SK-N-DZ (cell line): Measurements from ENCODE around the gene EFNA5.
A peak's percentile ranks its signal among the peaks of the same experiment; 100 is the strongest.

Source experiments
- DNase-seq: peaks from one replicate; pipeline ENCODE4 v3.0.0-alpha.2; 2015; ENCODE audit warnings: low spot score

EFNA5 gene

DNA sequence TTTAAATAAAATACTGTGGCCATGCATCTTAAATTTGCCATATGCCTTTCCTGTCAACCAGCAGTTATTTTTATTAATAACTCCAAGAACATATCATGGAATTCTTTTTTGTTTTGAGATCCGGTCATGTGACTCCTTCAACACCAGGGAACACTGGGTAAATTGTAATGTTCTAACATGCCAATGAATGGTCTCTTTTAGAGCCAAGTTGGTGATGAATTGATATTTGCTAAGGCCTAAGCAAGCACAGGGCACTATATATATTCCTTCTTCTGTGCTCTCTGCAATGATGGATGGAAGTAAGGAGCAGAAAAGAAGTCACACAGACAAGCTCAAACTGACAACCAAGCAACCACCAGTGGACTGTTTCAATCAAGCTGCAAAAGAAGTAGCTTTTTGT lies 124.0 kb downstream of the EFNA5 start:
- DNase-seq = no peak

DNA sequence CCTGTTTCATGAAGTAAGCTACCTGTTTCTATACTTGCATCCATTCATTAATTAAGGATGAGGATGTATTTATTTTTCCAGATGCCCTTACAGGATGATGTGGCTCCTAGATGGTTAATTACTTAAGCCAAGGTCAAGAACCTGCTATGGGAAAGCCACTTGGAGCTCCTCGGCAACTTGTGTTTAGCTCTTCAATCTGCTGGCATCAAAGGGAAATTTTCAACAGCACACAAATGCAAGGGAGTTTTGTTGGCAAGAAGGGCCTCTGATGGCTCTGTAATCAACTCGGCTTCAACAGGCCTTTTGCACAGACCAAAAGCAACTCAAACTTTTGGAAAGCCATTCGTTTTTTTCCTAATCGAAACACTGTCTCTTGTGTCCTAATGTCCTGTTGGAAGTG lies 125.3 kb downstream of the EFNA5 start:
- no peak for DNase-seq

DNA sequence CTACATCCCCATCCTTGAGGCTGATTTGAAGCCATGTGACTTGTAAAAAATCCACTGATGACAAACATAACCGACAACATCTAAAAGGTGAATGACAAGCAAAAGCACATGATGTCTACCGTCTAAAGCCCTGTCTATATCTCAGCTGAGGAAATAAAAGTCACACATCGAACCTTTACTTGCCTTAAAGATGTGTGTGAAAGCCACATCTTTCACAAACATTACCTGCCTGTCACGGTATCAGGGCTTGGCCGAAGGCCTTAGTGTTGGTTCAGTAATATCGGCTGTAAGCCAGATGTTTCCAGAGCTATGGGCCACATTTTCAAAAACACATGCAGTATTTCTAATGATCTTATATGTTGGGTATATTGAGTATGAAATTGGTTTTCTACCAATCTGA lies 125.8 kb downstream of the EFNA5 start:
- no peak for DNase-seq

DNA sequence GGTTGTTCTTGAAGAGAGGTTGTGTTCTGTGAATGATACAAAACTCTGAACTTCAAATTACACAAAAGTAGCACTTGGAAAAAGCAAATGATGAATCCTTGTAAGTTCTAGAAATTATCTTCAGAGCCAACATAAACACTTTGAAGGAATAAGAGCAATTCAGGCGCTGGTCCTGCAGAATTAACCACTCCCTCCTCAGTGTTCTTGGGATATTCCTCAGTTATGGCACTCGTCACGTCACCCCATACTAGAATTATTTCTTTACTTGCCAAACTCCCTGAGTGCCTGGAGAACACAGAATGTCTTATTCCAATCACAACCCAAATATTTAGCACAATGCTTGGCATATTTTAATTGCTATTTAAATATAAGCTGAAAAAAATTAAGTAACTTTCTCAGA lies 126.3 kb downstream of the EFNA5 start:
- no peak for DNase-seq

DNA sequence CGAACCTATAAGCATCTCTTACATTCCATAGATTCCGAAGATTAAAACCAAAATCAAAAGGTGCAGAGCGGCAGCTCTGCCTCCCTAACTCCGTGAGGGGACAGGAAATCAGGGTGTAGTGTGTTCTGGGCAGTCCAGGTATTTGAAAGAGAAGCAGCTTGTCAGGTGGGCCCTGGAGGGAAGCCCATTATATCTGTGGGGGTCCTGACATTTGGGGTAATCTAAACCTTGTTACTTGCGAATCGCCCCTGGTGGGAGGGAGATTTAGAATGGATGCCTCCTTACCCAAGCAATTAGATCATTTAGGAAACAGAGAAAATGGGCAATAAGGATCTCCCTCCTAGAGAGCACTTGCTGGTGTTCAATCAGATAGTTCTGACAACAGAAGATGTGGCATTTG lies 126.9 kb downstream of the EFNA5 start:
- no peak for DNase-seq

DNA sequence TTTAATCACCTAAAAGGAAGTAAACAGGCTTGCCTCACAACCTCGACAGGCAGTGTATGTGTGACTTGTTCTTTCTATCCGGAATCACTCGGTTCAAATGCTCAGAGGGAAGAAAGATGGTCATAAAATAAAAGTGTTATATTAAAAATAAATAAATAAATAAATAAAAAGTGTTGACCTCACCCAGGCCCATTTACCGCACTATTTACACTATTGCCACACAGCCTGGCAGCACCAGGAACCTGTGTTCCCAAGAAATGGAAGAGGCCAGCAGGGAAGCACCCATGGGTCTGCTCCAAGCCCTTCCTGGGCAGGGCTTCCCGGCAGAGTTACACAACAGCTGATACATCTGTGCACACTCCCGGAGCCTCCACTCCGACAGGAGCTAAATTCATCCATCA lies 127.9 kb downstream of the EFNA5 start:
- no peak for DNase-seq

DNA sequence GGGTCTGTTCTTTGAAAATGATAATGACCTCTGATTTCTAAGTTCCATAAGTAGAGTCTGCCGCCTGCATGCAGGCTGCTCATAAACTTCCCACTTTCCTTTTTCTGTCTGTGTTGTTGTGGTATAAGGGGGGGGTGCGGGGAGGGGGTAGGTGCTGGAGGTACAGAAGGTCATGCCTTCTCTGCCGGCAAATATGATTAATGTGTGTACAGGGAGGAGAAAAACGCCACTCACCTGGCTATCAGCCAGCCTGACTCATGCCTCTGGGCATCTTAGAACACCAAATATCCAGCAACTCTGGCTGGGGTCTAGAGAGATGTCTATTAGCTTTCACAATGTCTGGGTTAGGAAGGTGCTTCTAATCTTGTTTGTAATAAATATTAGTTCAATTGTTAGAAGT lies 128.3 kb downstream of the EFNA5 start:
- DNase-seq = peak; percentile 56

DNA sequence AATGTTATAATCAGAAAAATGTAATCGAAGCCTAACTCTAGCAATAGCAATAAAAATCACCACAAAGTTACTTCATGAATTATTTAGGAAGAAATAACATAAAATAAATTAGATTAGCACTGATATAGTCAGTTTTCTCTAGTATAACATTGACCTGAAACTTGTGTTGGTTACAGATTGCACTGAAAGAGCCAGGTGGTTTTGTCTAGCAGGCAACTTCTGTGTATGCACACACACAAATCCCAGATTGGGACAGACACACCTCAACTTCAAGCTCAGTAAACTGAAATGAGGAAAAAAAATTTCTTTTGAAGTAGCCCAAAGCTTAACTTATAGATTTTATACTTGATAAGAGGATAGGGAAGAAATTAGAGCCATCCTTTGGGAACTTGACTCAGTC lies 129.3 kb downstream of the EFNA5 start:
- DNase-seq = no peak

DNA sequence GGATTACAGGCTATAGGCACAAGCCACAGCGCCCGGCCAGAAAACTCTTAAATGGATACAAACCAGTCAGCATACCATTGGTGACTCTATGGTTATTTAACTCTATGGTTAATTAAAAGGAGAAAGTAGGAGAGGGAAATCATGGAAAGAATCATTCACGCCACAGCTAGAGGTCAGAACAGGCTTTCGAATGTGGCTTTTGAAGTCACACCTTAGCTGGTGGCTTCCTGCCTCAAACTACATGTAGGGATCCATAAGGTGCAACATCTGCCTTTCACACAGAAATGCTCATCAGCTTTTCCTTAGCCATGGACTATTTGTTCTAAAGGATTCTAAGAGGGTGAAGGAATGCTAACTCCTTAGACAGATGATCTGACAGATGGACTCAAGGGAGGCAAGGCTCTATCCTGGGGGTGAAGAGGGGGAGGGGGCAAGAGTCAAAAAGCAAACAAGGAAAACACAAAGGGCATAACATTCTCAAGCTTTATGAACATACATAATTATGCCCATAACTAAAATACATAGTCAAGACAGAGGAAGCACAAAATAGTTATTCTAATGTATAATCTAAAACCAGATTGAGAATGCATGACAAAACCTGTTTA lies 130.9 kb downstream of the EFNA5 start:
- DNase-seq = no peak

DNA sequence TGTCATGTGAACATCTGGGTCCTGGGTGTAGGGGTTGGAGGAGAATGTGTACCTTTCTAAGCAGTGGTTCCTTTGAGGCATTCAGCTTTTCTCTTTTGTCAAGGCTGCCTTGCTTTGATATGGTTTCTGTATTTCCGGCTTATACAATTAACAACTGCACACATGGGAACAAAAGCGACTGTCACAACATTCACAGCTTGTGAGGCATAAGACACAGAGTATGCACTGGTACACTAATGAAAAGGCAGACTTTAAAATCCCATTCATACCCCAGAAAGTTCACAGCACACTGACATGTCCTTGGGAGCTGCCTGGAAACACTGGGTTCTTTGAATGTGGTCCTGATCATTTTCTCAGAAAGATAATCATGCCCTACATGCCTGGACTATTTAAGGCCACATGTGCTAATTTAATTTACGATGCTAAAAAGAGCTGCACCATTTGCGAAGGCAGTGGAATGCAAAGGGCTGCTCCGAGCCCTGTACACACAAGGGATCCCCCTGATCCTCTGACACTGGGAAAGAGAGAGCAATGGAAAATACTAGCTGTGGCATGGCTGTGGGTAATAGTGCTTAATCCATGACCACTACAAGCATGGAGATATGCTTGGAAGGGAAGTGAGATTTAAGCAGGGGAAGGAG lies 131.8 kb downstream of the EFNA5 start:
- DNase-seq = peak; percentile 72

DNA sequence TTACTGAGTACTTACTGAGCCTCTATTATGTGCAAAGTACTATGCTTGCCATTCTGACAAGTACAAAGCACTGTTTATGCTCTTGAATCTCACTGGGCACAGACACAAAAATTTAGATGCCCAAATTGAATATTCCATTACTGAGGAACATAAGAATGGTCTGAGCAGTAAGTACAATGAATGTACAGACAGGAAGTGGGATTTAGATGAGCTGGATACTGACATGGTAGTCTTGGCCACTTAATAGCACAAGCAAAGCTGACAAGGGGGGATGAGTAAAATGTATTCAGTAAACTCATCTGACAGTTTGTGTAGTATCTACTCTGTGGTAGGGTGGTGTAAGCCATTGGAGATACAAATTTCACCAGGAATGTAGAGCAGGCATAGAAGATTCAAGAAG lies 132.4 kb downstream of the EFNA5 start:
- DNase-seq = no peak

DNA sequence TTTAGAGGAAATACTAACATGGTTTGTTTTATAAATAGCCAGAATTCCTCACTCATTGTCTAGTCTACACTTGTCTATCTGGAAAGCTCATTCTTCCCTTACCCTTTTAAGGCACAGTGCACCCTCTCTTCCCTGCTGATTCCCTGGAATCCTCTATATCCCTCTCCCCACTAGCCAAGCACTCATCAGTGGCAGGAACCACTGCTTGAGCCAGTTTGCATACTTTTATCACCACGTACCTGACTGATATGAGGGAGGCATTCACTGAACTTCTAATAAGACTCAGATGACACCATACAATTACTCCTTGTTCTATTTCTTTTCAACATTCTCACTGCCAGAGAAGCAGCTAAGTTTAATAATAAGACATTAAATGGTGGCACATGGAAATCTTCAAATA lies 134.9 kb downstream of the EFNA5 start:
- DNase-seq = no peak

DNA sequence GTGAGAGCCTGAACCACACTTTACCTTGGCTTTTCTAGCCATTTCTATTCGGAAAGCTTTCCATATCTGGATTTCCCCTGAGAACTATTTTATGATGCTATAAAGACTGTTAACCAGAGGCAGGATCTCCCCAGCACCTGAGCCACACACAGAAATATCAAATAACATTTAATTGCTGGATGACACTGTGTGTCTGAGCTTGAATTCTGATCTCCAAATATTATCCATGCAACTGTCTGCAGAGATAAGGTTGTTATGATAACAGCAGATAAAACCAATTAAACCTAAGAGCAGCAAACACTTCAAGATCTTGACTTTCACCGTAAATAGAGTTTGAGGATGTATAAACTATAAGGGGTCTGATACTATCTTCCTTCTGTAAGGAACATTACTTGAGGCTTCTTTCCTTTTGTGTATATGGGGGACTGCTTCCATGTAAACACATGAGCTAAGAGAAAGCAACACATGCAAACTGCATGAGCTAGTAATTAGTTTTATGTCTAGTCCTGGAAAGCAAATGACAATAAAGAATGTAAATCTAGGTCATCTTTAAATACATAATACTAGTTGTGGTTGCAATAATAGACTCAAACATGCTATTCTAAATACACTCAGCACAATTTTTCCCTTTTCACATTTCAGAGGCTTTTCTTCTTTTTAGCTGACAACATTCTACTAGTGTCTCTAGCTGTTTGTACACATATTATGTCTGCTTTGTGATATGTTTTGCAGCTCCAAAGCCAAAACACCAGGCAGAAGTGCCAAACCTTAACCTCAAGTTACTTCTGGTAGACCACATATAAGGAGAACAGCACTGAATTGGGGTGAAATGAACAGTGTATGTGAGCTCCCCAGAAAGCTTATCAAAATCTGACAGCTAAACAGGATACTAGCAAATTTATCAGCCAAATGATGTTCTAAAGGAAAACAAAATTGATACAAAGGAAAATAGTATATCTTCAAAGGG lies 136.5 kb downstream of the EFNA5 start:
- DNase-seq = peak; percentile 57

DNA sequence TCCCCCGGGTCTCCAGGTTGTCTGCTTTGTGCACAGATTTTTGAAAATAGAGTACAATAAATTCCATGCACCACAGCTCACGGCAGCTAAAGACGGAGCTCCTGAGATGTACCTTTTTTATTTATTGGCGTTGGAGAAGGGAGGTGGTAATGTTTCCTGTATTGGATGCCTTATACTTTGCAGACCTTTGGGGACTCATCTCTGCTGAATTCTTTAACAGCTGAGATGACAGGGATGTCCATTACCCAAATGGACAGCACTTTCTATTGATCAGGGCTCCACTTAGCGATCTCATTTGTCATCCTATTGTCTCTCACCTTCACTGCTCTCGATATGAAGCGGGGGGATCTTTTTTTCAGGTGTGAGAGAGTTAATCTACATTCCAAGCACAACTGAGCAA lies 137.8 kb downstream of the EFNA5 start:
- no peak for DNase-seq

DNA sequence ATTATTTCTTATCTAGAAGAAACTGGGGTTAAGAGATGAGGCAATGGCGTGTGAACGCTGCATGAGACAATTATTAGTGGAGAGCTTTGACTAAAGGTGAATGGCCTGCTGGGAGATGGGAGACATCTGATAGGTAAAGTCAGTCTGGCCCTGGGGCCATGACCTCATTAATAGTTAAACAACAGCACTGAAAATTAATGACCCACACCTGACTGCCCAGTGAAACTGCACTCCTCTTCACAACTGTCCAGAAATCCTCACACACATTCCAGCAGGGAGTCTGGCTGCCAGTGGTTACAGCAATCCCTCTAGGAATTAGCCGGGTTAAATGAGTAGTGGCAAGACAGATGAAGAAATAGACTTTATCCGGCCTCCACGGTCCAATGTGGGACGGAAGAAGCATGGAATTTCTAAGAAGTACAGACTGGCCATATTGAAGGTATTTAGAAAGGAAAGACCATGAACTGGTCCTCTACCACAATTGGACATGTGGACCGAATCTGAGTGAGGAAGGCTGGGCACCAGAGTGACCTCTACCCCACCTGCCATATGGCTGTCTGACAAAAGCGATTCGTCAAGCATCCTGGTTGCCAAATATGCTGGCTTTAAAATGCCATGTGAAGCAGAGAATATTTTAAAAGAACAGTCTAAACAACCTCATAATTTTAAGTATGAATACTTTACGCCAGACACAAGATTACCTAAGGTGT lies 138.4 kb downstream of the EFNA5 start:
- no peak for DNase-seq

DNA sequence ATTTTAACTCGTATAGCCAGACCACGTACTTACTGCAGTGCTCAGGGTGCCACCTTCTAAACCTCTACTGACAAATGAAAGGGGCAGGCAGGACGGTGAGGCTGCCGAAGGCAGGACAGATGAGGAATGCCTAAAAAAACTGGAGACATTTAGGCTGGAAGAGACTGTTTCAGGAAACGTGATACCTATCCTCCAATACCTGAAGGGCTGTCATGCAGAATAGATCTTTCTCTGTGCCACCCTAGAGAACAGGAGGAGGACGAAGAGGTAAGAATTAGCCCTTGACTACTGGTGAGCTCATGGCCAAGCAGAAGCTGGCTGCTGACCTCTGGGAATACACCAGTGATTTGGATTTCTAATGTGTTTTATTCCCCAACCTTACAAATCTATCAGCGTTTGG lies 139.4 kb downstream of the EFNA5 start:
- DNase-seq = no peak

DNA sequence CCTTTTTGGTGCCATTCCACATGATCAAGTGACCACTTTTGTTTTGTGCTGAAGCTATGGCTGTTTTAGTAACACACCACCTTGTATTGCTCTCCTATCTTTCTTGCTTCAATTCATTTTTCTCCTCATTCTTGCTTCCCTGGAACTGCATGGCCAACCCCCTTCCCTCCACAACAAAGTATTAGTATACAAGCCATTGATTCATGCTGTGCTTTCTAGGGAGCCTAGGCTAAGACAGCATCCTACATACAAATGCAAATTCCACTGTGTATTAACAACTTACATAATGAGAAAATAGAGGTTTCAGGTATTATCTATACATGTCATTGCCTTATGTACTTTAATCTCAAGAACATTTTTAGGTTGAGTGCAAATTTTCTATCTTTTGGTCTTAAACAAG lies 141.1 kb downstream of the EFNA5 start:
- no peak for DNase-seq

DNA sequence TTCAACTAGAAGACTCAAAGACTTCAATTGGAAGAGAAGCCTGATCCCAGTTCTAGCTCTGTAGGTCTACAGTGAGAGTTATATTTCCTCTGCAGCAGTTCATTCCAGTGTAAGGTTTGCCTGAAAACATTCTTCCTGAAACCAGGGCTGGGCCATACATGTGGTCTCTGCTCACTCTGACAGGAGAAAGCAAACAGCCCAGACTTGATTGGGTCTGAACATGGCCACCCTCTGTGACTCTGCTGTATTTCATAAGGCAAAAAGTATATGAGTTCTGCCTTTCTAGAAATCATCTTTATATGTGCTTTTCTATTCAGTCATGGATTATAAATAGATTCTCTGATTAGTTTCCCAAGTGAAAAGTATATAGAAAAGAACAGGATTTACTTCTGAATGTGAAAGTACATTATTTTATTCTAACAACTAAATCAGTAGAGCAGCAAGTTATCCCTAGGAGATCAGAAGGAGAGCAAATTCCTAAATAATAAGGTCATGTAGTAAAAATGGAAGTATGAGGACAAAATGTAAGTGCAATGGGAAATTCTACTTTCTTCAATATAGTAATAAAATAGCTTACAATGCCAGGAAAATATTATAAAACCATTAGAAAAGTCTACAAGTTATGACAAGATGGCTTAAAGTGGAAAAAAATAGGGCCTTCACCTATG lies 144.3 kb downstream of the EFNA5 start:
- no peak for DNase-seq

DNA sequence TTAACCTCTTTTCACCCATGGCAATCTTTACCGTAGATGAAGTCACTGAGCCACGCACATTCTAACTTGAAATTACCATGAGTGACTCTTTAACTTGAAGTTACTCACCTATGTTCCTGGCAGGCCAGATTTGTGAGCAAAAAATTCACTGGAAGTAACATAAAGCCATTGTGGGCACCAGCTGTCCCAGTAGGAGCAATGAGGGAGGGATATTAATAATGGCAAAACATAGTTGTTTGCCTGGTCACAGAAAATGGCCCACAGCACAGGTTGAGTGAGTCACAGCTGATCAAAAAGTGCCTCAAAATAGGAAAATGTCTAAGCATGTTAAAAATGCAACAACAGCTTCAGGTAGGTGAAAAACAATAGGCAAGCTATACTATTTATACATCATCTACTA lies 146.6 kb downstream of the EFNA5 start:
- DNase-seq = no peak

DNA sequence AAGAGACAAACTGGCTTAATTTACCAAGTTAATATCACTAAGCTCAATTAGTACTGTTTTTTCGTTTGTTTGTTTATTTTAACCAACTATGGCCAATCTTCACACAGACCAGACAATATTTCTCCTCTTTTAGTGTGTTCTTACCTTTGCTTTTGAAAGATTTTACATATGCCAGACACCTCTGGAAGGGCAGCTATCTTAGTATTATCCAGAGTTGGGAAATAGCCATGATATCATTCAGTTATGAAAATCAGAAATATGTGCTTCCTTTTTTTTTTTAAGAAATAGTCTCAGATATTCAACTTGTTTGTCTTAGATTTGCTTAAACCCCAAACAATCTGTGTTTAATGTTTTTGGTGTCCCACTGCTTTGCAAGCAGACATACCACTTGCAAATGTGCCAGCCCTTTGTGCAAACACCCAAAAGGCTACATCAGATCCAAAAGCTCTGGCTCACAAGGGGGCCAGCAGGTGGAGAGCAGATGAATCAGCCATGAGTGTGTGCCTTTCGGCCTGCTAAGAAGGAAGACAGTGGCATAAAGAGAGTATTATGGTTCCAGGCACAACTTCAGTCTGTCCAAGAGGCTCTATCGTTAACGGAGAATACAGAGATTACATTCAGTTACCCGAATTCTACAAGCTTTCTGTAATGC lies 147.6 kb downstream of the EFNA5 start:
- no peak for DNase-seq

DNA sequence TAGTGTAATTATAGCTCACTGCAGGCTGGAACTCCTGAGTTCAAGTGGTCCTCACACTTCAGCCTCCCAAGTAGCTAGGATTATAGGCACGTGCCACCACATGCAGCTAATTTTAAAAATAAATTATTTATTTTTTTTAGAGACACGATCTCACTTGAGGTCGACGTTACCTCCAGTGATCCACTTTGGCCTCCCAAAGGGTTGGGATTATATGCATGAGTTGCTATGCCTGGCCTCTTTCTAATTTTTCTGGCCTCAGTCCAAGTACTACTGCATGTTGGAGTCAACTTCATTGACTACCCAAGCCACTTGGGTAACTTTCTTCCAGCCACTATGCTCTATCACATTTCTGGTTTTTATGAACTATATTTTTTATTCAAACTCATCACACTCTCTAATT lies 148.3 kb downstream of the EFNA5 start:
- DNase-seq = no peak
